Osteocyte (in vitro differentiated cells): ENCODE results near the gene MEP1B. TPM values are rescaled to one million over a fixed set of nuclear protein-coding genes. Genes with fewer than 3 reads are reported as not detected.

Source experiments
- DNase-seq: peaks from one replicate; pipeline ENCODE4 v3.0.0; 2021; ENCODE audit warnings: mixed read lengths; ENCODE audit not compliant: unreplicated experiment; ENCODE audit errors: extremely low spot score
- H3K27ac Mint-ChIP-seq: one replicate; pipeline ENCODE4 v1.8.0; 2021; ENCODE audit warnings: mild to moderate bottlenecking, mixed read lengths; ENCODE audit not compliant: unreplicated experiment
- H3K27me3 Mint-ChIP-seq: one replicate; pipeline ENCODE4 v1.8.0; 2021; ENCODE audit warnings: mixed read lengths; ENCODE audit not compliant: unreplicated experiment
- H3K36me3 Mint-ChIP-seq: one replicate; pipeline ENCODE4 v1.8.0; 2021; ENCODE audit warnings: mixed read lengths; ENCODE audit not compliant: unreplicated experiment
- H3K4me1 Mint-ChIP-seq: one replicate; pipeline ENCODE4 v1.8.0; 2021; ENCODE audit warnings: mixed read lengths; ENCODE audit not compliant: unreplicated experiment
- H3K4me3 Mint-ChIP-seq: one replicate; pipeline ENCODE4 v1.8.0; 2021; ENCODE audit warnings: mild to moderate bottlenecking, moderate library complexity, mixed read lengths; ENCODE audit not compliant: unreplicated experiment
- H3K9me3 Mint-ChIP-seq: one replicate; pipeline ENCODE4 v1.8.0; 2021; ENCODE audit warnings: mixed read lengths; ENCODE audit not compliant: unreplicated experiment
- total RNA-seq: library from RNA; stranded (reverse); gene quantifications from 2 replicates; pipeline ENCODE4 v1.2.1, GENCODE V29; 2021
- TF ChIP-seq, protein P1 (sequence below): fragments of 200-600 bp; sonication (generic); IDR thresholded peaks from 2 replicates; pipeline ENCODE4 v1.5.0; 2021; ENCODE audit warnings: antibody characterized with exemption, mild to moderate bottlenecking, moderate library complexity

MEP1B gene
- total RNA-seq, 1 donor from 2014 or later = not detected

DNA sequence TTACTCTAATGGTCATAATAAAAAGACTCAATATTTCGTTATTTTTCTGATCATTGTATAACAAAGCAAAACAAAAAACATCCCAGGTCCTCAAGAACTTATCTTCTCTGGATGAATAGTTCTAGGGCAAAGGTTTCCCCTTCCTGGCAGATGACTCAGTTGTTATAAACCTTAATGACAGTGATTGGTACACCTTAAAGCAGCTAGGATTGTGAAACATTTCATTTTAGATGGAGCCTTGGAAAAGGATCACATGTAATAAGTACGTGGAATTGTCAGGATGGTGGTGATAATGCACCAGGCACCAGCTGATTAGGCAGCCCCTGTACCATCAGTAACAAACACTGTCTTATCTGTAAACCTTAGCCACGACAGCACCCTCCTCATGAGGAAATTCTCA lies 47.2 kb downstream of the MEP1B start:
- H3K4me3 Mint-ChIP-seq = no peak overlapping the region
- H3K27me3 Mint-ChIP-seq = peaks cover 10% of the 10 kb centered on the region
- peaks cover 4% of the 10 kb centered on the region for H3K9me3 Mint-ChIP-seq
- no peaks in the 10 kb centered on the region for H3K4me1 Mint-ChIP-seq
- TF ChIP-seq, protein P1, sequence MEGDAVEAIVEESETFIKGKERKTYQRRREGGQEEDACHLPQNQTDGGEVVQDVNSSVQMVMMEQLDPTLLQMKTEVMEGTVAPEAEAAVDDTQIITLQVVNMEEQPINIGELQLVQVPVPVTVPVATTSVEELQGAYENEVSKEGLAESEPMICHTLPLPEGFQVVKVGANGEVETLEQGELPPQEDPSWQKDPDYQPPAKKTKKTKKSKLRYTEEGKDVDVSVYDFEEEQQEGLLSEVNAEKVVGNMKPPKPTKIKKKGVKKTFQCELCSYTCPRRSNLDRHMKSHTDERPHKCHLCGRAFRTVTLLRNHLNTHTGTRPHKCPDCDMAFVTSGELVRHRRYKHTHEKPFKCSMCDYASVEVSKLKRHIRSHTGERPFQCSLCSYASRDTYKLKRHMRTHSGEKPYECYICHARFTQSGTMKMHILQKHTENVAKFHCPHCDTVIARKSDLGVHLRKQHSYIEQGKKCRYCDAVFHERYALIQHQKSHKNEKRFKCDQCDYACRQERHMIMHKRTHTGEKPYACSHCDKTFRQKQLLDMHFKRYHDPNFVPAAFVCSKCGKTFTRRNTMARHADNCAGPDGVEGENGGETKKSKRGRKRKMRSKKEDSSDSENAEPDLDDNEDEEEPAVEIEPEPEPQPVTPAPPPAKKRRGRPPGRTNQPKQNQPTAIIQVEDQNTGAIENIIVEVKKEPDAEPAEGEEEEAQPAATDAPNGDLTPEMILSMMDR = no peak
- DNase-seq = no peak
- H3K27ac Mint-ChIP-seq = no peak overlapping the region
- H3K36me3 Mint-ChIP-seq = no peaks in the 10 kb centered on the region

DNA sequence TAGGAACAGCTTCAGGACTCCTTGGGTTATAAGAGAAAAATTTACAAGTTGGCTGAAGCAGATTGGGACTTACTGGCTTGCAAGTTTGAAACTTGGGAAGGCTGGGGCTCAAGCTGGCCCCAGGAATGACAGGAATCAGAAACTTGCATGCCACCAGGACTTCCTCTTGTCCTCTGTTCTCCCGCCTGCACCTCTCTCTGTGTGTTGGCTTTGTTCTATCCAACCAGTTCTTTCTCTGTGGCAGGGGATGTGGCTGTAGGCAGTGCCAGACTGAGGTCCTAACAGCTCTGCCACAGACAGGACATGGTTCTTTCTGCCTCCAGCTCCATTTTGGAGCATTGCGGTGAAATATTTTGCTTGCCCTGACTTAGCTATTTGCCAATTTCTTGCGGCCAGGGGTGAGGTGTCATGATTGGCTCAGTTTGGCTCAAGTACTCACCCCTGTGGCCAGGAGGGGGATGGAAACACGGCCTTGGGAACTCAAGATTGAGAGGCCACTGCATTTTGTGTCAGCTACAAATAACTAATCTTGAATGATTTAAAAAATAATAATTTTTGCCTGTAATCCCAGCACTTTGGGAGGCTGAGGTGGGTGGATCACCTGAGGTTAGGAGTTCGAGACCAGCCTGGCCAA lies 48.9 kb downstream of the MEP1B start:
- no peak for DNase-seq
- TF ChIP-seq, protein P1 = no peak
- H3K27me3 Mint-ChIP-seq = peaks cover 10% of the 10 kb centered on the region
- H3K27ac Mint-ChIP-seq = no peak overlapping the region
- H3K4me1 Mint-ChIP-seq = no peaks in the 10 kb centered on the region
- H3K36me3 Mint-ChIP-seq = no peaks in the 10 kb centered on the region
- no peak overlapping the region for H3K4me3 Mint-ChIP-seq
- H3K9me3 Mint-ChIP-seq = peaks cover 3% of the 10 kb centered on the region

DNA sequence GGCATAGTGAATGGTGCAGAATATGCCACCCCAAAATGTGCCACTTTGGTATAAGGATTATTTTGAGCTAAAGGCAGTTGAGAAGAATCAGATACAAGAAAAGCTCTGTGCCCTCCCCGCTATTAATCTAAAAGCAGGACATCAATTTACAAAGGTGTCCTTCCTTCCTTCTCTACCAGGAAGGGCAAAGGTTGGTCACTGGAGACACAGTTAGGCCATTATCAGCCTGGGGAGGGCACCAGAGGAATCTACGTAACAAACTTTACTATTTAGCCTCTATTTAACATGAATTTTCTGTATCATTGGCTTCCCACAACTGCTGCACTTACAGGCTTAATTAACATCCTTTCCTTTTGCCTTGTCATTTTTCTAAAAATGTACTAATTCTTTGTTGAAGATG lies 52.6 kb downstream of the MEP1B start:
- peaks cover 15% of the 10 kb centered on the region for H3K27me3 Mint-ChIP-seq
- H3K27ac Mint-ChIP-seq = no peak overlapping the region
- no peak for DNase-seq
- H3K4me1 Mint-ChIP-seq = no peaks in the 10 kb centered on the region
- H3K4me3 Mint-ChIP-seq = no peak overlapping the region
- H3K9me3 Mint-ChIP-seq = no peaks in the 10 kb centered on the region
- no peaks in the 10 kb centered on the region for H3K36me3 Mint-ChIP-seq
- TF ChIP-seq, protein P1 = no peak

DNA sequence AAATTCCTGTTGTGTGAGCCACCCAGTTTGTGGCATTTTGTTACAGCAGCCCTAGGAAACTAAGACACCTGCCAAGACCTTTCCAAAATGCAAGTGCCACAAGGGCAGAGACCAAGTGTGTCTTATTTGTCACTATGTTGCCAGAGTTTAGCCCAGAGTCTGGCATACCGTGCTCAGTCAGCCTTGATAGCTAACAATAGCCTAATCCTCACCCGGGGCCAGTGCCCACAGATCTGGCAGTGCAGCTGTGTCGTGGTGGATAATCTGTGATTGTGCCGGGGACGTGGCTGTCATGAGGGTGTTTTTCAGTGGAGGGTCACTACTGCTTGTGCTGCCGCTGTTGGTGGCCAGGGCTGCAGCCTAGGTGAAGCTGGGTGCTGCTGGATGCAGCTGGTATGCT lies 53.5 kb downstream of the MEP1B start:
- no peak for DNase-seq
- no peak overlapping the region for H3K27ac Mint-ChIP-seq
- H3K27me3 Mint-ChIP-seq = peaks cover 22% of the 10 kb centered on the region
- no peaks in the 10 kb centered on the region for H3K4me1 Mint-ChIP-seq
- no peak overlapping the region for H3K4me3 Mint-ChIP-seq
- H3K9me3 Mint-ChIP-seq = no peaks in the 10 kb centered on the region
- TF ChIP-seq, protein P1 = no peak
- H3K36me3 Mint-ChIP-seq = no peaks in the 10 kb centered on the region

DNA sequence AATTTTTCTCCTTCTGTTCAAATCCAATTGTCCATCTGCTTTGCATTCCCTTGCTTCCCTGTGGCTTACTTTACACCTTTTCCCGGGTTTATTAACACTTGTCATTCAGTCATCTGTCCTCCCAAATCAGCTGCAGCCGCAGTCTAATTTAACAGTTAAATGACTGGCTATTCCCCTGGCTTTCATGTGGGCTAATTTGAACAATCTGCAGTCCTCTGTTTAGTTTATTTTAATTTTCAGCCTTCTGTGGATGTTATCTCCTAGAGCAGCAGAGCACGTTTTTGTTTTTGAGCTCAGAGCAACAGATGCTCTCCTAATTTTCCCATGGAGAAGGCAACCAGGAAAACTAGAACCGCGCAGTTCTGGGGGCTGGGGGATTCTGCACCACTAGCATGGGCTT lies 55.0 kb downstream of the MEP1B start:
- Mint-ChIP-seq H3K27ac (no peak overlapping the region), H3K27me3 (peaks cover 22% of the 10 kb centered on the region)

More for the DNA sequence above, 55.0 kb downstream of the MEP1B start:
- TF ChIP-seq, protein P1 = no peak
- DNase-seq = no peak
- Mint-ChIP-seq H3K4me1 (no peaks in the 10 kb centered on the region), H3K36me3 (no peaks in the 10 kb centered on the region), H3K4me3 (no peak overlapping the region), H3K9me3 (no peaks in the 10 kb centered on the region)
